NCI-H2196 (cell line): ENCODE results near the gene THSD4.

Experiments
- DNase-seq: peaks from one replicate; lab custom pipeline; 2025; ENCODE audit not compliant: unreplicated experiment; lab: John Stamatoyannopoulos, UW

THSD4 gene

GRCh38 chr15:71515375-71516186 lies 400.3 kb downstream of the THSD4 start:
- DNase-seq, result no peak

- DNase-seq, result no peak
Measured at GRCh38 chr15:71517751-71518150, 402.5 kb downstream of the THSD4 start.

- DNase-seq, result no peak
Measured at GRCh38 chr15:71518661-71519060, 403.4 kb downstream of the THSD4 start.

GRCh38 chr15:71526060-71526820 lies 411.0 kb downstream of the THSD4 start:
- no peak for DNase-seq

GRCh38 chr15:71529361-71529760 lies 414.1 kb downstream of the THSD4 start:
- DNase-seq, result no peak

GRCh38 chr15:71530116-71530515 lies 414.8 kb downstream of the THSD4 start:
- no peak for DNase-seq

- DNase-seq, result peak; percentile 2
Measured at GRCh38 chr15:71532994-71533393, 417.7 kb downstream of the THSD4 start.

GRCh38 chr15:71538181-71538580 lies 422.9 kb downstream of the THSD4 start:
- no peak for DNase-seq

GRCh38 chr15:71541746-71542145 lies 426.5 kb downstream of the THSD4 start:
- no peak for DNase-seq

- DNase-seq, result no peak
Measured at GRCh38 chr15:71542836-71543235, 427.6 kb downstream of the THSD4 start.

- DNase-seq, result no peak
Measured at GRCh38 chr15:71543413-71543812, 428.1 kb downstream of the THSD4 start.

GRCh38 chr15:71545223-71545760 lies 430.0 kb downstream of the THSD4 start:
- no peak for DNase-seq

GRCh38 chr15:71545923-71546322 lies 430.7 kb downstream of the THSD4 start:
- no peak for DNase-seq

- DNase-seq, result no peak
Measured at GRCh38 chr15:71547011-71547410, 431.7 kb downstream of the THSD4 start.

- DNase-seq, result no peak
Measured at GRCh38 chr15:71548401-71548807, 433.1 kb downstream of the THSD4 start.

GRCh38 chr15:71549091-71549490 lies 433.8 kb downstream of the THSD4 start:
- DNase-seq, result no peak

- no peak for DNase-seq
Measured at GRCh38 chr15:71549697-71550096, 434.4 kb downstream of the THSD4 start.

GRCh38 chr15:71551566-71551965 lies 436.3 kb downstream of the THSD4 start:
- no peak for DNase-seq

- DNase-seq, result no peak
Measured at GRCh38 chr15:71559098-71559497, 443.8 kb downstream of the THSD4 start.

- no peak for DNase-seq
Measured at GRCh38 chr15:71559616-71560015, 444.3 kb downstream of the THSD4 start.

GRCh38 chr15:71562251-71562650 lies 447.0 kb downstream of the THSD4 start:
- no peak for DNase-seq

GRCh38 chr15:71564217-71564616 lies 448.9 kb downstream of the THSD4 start:
- DNase-seq, result no peak
